ENCODE data around the gene SRD5A1.

SRD5A1 gene

GRCh38 chr5:6681682-6682081, 48.4 kb downstream of the SRD5A1 start:
- in situ Hi-C loops (cut with MboI; ENCODE audit: low sequenced_read_pairs) = no loop called here

- in situ Hi-C loops (cut with MboI; ENCODE audit: low sequenced_read_pairs) = no loop called here
These were observed 49.0 kb downstream of the SRD5A1 start for GRCh38 chr5:6682239-6682638.

- in situ Hi-C loops (cut with MboI; ENCODE audit: low sequenced_read_pairs) = no loop called here
These were observed 50.0 kb downstream of the SRD5A1 start for GRCh38 chr5:6683241-6683640.

- in situ Hi-C loops (cut with MboI; ENCODE audit: low sequenced_read_pairs) = no loop called here
These were observed 50.8 kb downstream of the SRD5A1 start for GRCh38 chr5:6684075-6684474.

GRCh38 chr5:6686501-6686900, 53.3 kb downstream of the SRD5A1 start:
- in situ Hi-C loops (cut with MboI; ENCODE audit: low sequenced_read_pairs) = no loop called here

- in situ Hi-C loops (cut with MboI; ENCODE audit: low sequenced_read_pairs) = no loop called here
These were observed 53.7 kb downstream of the SRD5A1 start for GRCh38 chr5:6686915-6687409.

GRCh38 chr5:6687505-6687904, 54.3 kb downstream of the SRD5A1 start:
- in situ Hi-C loops (cut with MboI; ENCODE audit: low sequenced_read_pairs) = no loop called here

GRCh38 chr5:6692906-6693305, 59.7 kb downstream of the SRD5A1 start:
- in situ Hi-C loops (cut with MboI; ENCODE audit: low sequenced_read_pairs) = no loop called here

- in situ Hi-C loops (cut with MboI; ENCODE audit: low sequenced_read_pairs) = no loop called here
These were observed 65.5 kb downstream of the SRD5A1 start for GRCh38 chr5:6698696-6699095.

GRCh38 chr5:6699357-6699756, 66.1 kb downstream of the SRD5A1 start:
- in situ Hi-C loops (cut with MboI; ENCODE audit: low sequenced_read_pairs) = no loop called here

GRCh38 chr5:6700074-6700684, 66.9 kb downstream of the SRD5A1 start:
- in situ Hi-C loops (cut with MboI; ENCODE audit: low sequenced_read_pairs) = no loop called here

GRCh38 chr5:6700685-6701355, 67.6 kb downstream of the SRD5A1 start:
- in situ Hi-C loops (cut with MboI; ENCODE audit: low sequenced_read_pairs) = no loop called here

GRCh38 chr5:6701491-6701890, 68.3 kb downstream of the SRD5A1 start:
- in situ Hi-C loops (cut with MboI; ENCODE audit: low sequenced_read_pairs) = no loop called here

- in situ Hi-C loops (cut with MboI; ENCODE audit: low sequenced_read_pairs) = no loop called here
These were observed 69.4 kb downstream of the SRD5A1 start for GRCh38 chr5:6702633-6703032.

GRCh38 chr5:6703806-6704205, 70.6 kb downstream of the SRD5A1 start:
- in situ Hi-C loops (cut with MboI; ENCODE audit: low sequenced_read_pairs) = no loop called here

- in situ Hi-C loops (cut with MboI; ENCODE audit: low sequenced_read_pairs) = no loop called here
These were observed 71.2 kb downstream of the SRD5A1 start for GRCh38 chr5:6704361-6704851.

- in situ Hi-C loops (cut with MboI; ENCODE audit: low sequenced_read_pairs) = no loop called here
These were observed 71.8 kb downstream of the SRD5A1 start for GRCh38 chr5:6705088-6705487.

- in situ Hi-C loops (cut with MboI; ENCODE audit: low sequenced_read_pairs) = no loop called here
These were observed 72.7 kb downstream of the SRD5A1 start for GRCh38 chr5:6705959-6706358.

- in situ Hi-C loops (cut with MboI; ENCODE audit: low sequenced_read_pairs) = no loop called here
These were observed 74.6 kb downstream of the SRD5A1 start for GRCh38 chr5:6707852-6708251.

- in situ Hi-C loops (cut with MboI; ENCODE audit: low sequenced_read_pairs) = no loop called here
These were observed 75.6 kb downstream of the SRD5A1 start for GRCh38 chr5:6708814-6709213.

- in situ Hi-C loops (cut with MboI; ENCODE audit: low sequenced_read_pairs) = no loop called here
These were observed 76.8 kb downstream of the SRD5A1 start for GRCh38 chr5:6710070-6710469.

GRCh38 chr5:6710551-6711318, 77.5 kb downstream of the SRD5A1 start:
- in situ Hi-C loops (cut with MboI; ENCODE audit: low sequenced_read_pairs) = no loop called here
